ENCODE results near the gene EGFL7.

The EGFL7 gene

DNA sequence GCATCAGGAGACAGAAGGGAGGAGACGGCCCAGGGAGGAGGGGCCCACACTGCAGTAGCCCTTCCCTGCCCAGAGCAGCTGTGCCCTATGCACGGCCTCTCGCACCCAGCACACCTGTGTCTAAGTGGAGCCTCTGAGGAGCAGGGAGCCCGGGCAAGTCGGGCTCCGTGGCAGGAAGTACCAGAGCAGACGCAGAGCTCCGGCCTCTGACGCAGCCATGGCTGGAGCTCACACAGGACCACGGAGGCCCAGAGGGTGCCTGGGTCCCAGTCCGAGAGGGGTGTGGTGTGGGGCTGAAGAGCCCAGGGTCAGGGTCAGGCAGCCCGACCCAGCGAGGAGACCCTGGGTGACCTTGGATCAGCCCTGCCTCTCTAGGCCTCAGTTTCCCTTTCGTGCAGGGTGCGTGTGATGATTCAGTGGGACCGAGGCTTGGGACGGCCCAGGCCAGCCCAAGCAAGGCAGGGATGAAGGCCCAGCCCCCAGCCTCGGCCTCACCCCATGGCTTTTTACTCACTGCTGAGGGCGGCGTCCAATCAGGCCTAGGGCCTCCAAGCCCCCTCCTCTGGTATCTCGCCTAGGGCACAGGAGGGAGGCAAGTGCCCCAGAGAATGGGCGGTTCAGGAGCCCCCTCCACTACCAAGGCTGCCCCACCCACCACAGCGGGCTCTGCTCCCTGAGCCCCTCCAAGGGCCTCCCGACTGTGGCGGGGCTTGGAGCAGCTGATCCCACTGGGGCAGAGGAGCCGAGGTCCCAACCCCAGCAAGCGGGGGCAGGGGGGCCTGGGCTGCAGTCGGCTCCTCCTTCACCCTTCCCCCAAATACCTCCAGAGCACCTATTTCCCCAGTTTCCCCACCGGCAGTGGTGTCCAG lies 28.8 kb downstream of the EGFL7 start:
- H3K9me2 ChIP-seq (replicated peaks; ENCODE audit: control insufficient read depth, low read length): no peaks in the 10 kb centered on the region
- H3K4me2 ChIP-seq (ENCODE audit: low read length): no peak overlapping the region
- peaks cover 44% of the 10 kb centered on the region for H3K27me3 ChIP-seq (ENCODE audit: control insufficient read depth, low read length)
- no peaks in the 10 kb centered on the region for H3K9me3 ChIP-seq (ENCODE audit: control insufficient read depth, insufficient read depth, low read length)
- H4K20me1 ChIP-seq (ENCODE audit: control insufficient read depth, insufficient read depth, low read depth, low read length): no peaks in the 10 kb centered on the region
- no peak overlapping the region for H3K4me3 ChIP-seq (ENCODE audit: low read length)
- 0 out of 2 replicates have a peak, but pooled peaks cover 5% of the 10 kb centered on the region for H3F3A ChIP-seq (ENCODE audit: control insufficient read depth, insufficient read depth)
- peaks cover 1% of the 10 kb centered on the region for H3K79me2 ChIP-seq (ENCODE audit: control insufficient read depth, low read length)
- H3K4me1 ChIP-seq (ENCODE audit: control insufficient read depth, low read length): peaks cover 20% of the 10 kb centered on the region
- no peak overlapping the region for H3K27ac ChIP-seq (ENCODE audit: low read depth, low read length)
- TF ChIP-seq EZH2phosphoT487 (IDR thresholded peaks at IDR 0.05; ENCODE audit: borderline replicate concordance, low read length): no peak
- TF ChIP-seq, protein P1, sequence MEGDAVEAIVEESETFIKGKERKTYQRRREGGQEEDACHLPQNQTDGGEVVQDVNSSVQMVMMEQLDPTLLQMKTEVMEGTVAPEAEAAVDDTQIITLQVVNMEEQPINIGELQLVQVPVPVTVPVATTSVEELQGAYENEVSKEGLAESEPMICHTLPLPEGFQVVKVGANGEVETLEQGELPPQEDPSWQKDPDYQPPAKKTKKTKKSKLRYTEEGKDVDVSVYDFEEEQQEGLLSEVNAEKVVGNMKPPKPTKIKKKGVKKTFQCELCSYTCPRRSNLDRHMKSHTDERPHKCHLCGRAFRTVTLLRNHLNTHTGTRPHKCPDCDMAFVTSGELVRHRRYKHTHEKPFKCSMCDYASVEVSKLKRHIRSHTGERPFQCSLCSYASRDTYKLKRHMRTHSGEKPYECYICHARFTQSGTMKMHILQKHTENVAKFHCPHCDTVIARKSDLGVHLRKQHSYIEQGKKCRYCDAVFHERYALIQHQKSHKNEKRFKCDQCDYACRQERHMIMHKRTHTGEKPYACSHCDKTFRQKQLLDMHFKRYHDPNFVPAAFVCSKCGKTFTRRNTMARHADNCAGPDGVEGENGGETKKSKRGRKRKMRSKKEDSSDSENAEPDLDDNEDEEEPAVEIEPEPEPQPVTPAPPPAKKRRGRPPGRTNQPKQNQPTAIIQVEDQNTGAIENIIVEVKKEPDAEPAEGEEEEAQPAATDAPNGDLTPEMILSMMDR (IDR thresholded peaks at IDR 0.05; ENCODE audit: low read depth, low read length, poor library complexity, severe bottlenecking): no peak
- H3K36me3 ChIP-seq (ENCODE audit: control insufficient read depth, low read length): no peaks in the 10 kb centered on the region

GRCh38 chr9:136692185-136693134 lies 29.7 kb downstream of the EGFL7 start:
- H3K79me2 ChIP-seq (ENCODE audit: control insufficient read depth, low read length): no peaks in the 10 kb centered on the region
- H3K4me1 ChIP-seq (ENCODE audit: control insufficient read depth, low read length): peaks cover 25% of the 10 kb centered on the region
- no peaks in the 10 kb centered on the region for H4K20me1 ChIP-seq (ENCODE audit: control insufficient read depth, insufficient read depth, low read depth, low read length)
- H3K27me3 ChIP-seq (ENCODE audit: control insufficient read depth, low read length): peaks cover 44% of the 10 kb centered on the region
- H3K4me2 ChIP-seq (ENCODE audit: low read length): no peak overlapping the region
- H3F3A ChIP-seq (ENCODE audit: control insufficient read depth, insufficient read depth): 0 out of 2 replicates have a peak, but pooled peaks cover 5% of the 10 kb centered on the region
- H3K36me3 ChIP-seq (ENCODE audit: control insufficient read depth, low read length): no peaks in the 10 kb centered on the region
- H3K9me2 ChIP-seq (replicated peaks; ENCODE audit: control insufficient read depth, low read length): no peaks in the 10 kb centered on the region
- no peaks in the 10 kb centered on the region for H3K9me3 ChIP-seq (ENCODE audit: control insufficient read depth, insufficient read depth, low read length)
- TF ChIP-seq, protein P1 (IDR thresholded peaks at IDR 0.05; ENCODE audit: low read depth, low read length, poor library complexity, severe bottlenecking): no peak
- TF ChIP-seq EZH2phosphoT487 (IDR thresholded peaks at IDR 0.05; ENCODE audit: borderline replicate concordance, low read length): no peak
- H3K27ac ChIP-seq (ENCODE audit: low read depth, low read length): no peak overlapping the region
- H3K4me3 ChIP-seq (ENCODE audit: low read length): no peak overlapping the region

- H3K27me3 ChIP-seq (ENCODE audit: control insufficient read depth, low read length): peaks cover 38% of the 10 kb centered on the region
- H3K4me1 ChIP-seq (ENCODE audit: control insufficient read depth, low read length): peaks cover 25% of the 10 kb centered on the region
- TF ChIP-seq, protein P1 (IDR thresholded peaks at IDR 0.05; ENCODE audit: low read depth, low read length, poor library complexity, severe bottlenecking): no peak
- no peak for TF ChIP-seq EZH2phosphoT487 (IDR thresholded peaks at IDR 0.05; ENCODE audit: borderline replicate concordance, low read length)
- H3K4me3 ChIP-seq (ENCODE audit: low read length): no peak overlapping the region
- no peak overlapping the region for H3K27ac ChIP-seq (ENCODE audit: low read depth, low read length)
- H3K36me3 ChIP-seq (ENCODE audit: control insufficient read depth, low read length): no peaks in the 10 kb centered on the region
- 0 out of 2 replicates have a peak, but pooled peaks cover 5% of the 10 kb centered on the region for H3F3A ChIP-seq (ENCODE audit: control insufficient read depth, insufficient read depth)
- no peaks in the 10 kb centered on the region for H3K9me2 ChIP-seq (replicated peaks; ENCODE audit: control insufficient read depth, low read length)
- no peaks in the 10 kb centered on the region for H4K20me1 ChIP-seq (ENCODE audit: control insufficient read depth, insufficient read depth, low read depth, low read length)
- H3K9me3 ChIP-seq (ENCODE audit: control insufficient read depth, insufficient read depth, low read length): no peaks in the 10 kb centered on the region
- no peak overlapping the region for H3K4me2 ChIP-seq (ENCODE audit: low read length)
- H3K79me2 ChIP-seq (ENCODE audit: control insufficient read depth, low read length): no peaks in the 10 kb centered on the region
These were observed 30.4 kb downstream of the EGFL7 start for GRCh38 chr9:136693135-136693489.

Data from DOHH2 (cell line).